DND-41 (cell line): ENCODE results near the gene SCYGR1.

Experiments used
- CTCF ChIP-seq: IDR thresholded peaks from 2 replicates; pipeline ENCODE4 v1.5.1; 2012; ENCODE audit warnings: borderline replicate concordance, low read length, moderate library complexity, mild to moderate bottlenecking; ENCODE audit not compliant: poor library complexity, severe bottlenecking; ENCODE audit errors: extremely low read depth
- EZH2 ChIP-seq: IDR thresholded peaks from 3 replicates; pipeline ENCODE4 v1.6.1; 2012; ENCODE audit warnings: borderline replicate concordance, low read depth, mild to moderate bottlenecking, moderate library complexity, low read length, inconsistent platforms; ENCODE audit not compliant: severe bottlenecking

GRCh38 chr2:227428731-227429285, 41.1 kb upstream of the SCYGR1 start:
- TF ChIP-seq CTCF (no peak), EZH2 (no peak)
